HEK293 (cell line): ENCODE results near the gene MLKL.
A peak's percentile ranks its signal among the peaks of the same experiment; 100 is the strongest.

Experiments
- CTCF ChIA-PET: fragments of 350-600 bp; formaldehyde crosslinking; extraction: SDS; loops from one replicate; lab custom pipeline; 2021; ENCODE audit warnings: antibody characterized with exemption; lab: Yijun Ruan, JAX
- POLR2A ChIA-PET: fragments of 300-600 bp; formaldehyde crosslinking; extraction: SDS; loops from one replicate; lab custom pipeline; 2020; ENCODE audit warnings: antibody characterized with exemption, inconsistent platforms; lab: Yijun Ruan, JAX
- H3K27ac ChIP-seq: fragments of 200-500 bp; sonication (Bioruptor generic); 2 replicates; pipeline ENCODE4 v1.5.1; 2014; ENCODE audit warnings: low read depth, low read length, control low read depth, inconsistent platforms; ENCODE audit errors: extremely low read depth
- H3K36me3 ChIP-seq, 2 experiments: fragments of 200-500 bp in 1 of 2; sonication (Bioruptor generic) in 1 of 2; 1 replicate in 1 of 2; 2 replicates in 1 of 2; pipeline ENCODE4 v1.5.1; 2014 to 2017; ENCODE audit warnings: inconsistent platforms in 2 of 2, low read length in 2 of 2; ENCODE audit not compliant: control insufficient read depth in 2 of 2, insufficient read depth in 1 of 2
- H3K4me1 ChIP-seq: fragments of 200-500 bp; sonication (Bioruptor generic); 2 replicates; pipeline ENCODE4 v1.5.1; 2014; ENCODE audit warnings: mild to moderate bottlenecking, low read length, inconsistent platforms; ENCODE audit not compliant: control insufficient read depth, insufficient read depth
- H3K4me3 ChIP-seq: 2 replicates; pipeline ENCODE4 v1.5.1; 2011; ENCODE audit warnings: low read depth, mild to moderate bottlenecking, control low read depth, low read length, moderate library complexity
- H3K9me3 ChIP-seq: fragments of 200-500 bp; sonication (Bioruptor generic); 2 replicates; pipeline ENCODE4 v1.5.1; 2014; ENCODE audit warnings: low read depth, low read length, inconsistent platforms; ENCODE audit not compliant: control insufficient read depth, insufficient read depth
- GLIS1 ChIP-seq: fragments of 450-650 bp; formaldehyde crosslinking; IDR thresholded peaks from 2 replicates; pipeline ENCODE4 v1.5.1; 2016; ENCODE audit warnings: missing biosample characterization, missing genetic modification characterization
- GLIS2 ChIP-seq: fragments of 450-650 bp; formaldehyde crosslinking; IDR thresholded peaks from 2 replicates; pipeline ENCODE4 v1.5.1; 2016; ENCODE audit warnings: missing biosample characterization, missing genetic modification characterization
- KLF1 ChIP-seq: fragments of 450-650 bp; formaldehyde crosslinking; IDR thresholded peaks from 2 replicates; pipeline ENCODE4 v1.5.1; 2016; ENCODE audit warnings: missing biosample characterization, missing genetic modification characterization
- KLF16 ChIP-seq: fragments of 450-650 bp; formaldehyde crosslinking; IDR thresholded peaks from 2 replicates; pipeline ENCODE4 v1.5.1; 2017; ENCODE audit warnings: missing biosample characterization, missing genetic modification characterization
- KLF17 ChIP-seq: fragments of 450-650 bp; formaldehyde crosslinking; IDR thresholded peaks from 2 replicates; pipeline ENCODE4 v1.5.1; 2016; ENCODE audit warnings: missing biosample characterization, missing genetic modification characterization
- PATZ1 ChIP-seq: fragments of 450-650 bp; formaldehyde crosslinking; IDR thresholded peaks from 2 replicates; pipeline ENCODE4 v1.5.1; 2016; ENCODE audit warnings: missing biosample characterization, missing genetic modification characterization
- PRDM1 ChIP-seq: fragments of 450-650 bp; formaldehyde crosslinking; IDR thresholded peaks from 2 replicates; pipeline ENCODE4; 2016; ENCODE audit warnings: missing biosample characterization, missing genetic modification characterization
- PRDM10 ChIP-seq: fragments of 450-650 bp; formaldehyde crosslinking; IDR thresholded peaks from 2 replicates; pipeline ENCODE4 v1.5.1; 2016; ENCODE audit warnings: missing biosample characterization, missing genetic modification characterization
- SP3 ChIP-seq: fragments of 450-650 bp; formaldehyde crosslinking; IDR thresholded peaks from 2 replicates; pipeline ENCODE4 v1.5.1; 2016; ENCODE audit warnings: missing biosample characterization, missing genetic modification characterization
- TSHZ1 ChIP-seq: fragments of 450-650 bp; formaldehyde crosslinking; IDR thresholded peaks from 2 replicates; pipeline ENCODE4 v1.5.1; 2016; ENCODE audit warnings: missing biosample characterization, missing genetic modification characterization, borderline replicate concordance
- ZBTB44 ChIP-seq: fragments of 450-650 bp; IDR thresholded peaks from 2 replicates; pipeline ENCODE4 v1.5.1; 2018; ENCODE audit warnings: missing biosample characterization, mild to moderate bottlenecking, missing genetic modification characterization
- ZIC2 ChIP-seq: fragments of 450-650 bp; formaldehyde crosslinking; IDR thresholded peaks from 2 replicates; pipeline ENCODE4 v1.5.1; 2016; ENCODE audit warnings: missing biosample characterization, missing genetic modification characterization
- ZNF311 ChIP-seq: fragments of 450-650 bp; formaldehyde crosslinking; IDR thresholded peaks from 2 replicates; pipeline ENCODE4 v1.5.1; 2017; ENCODE audit warnings: missing biosample characterization, missing genetic modification characterization, borderline replicate concordance
- ZNF398 ChIP-seq: fragments of 450-650 bp; formaldehyde crosslinking; IDR thresholded peaks from 2 replicates; pipeline ENCODE4 v1.5.1; 2017; ENCODE audit warnings: missing biosample characterization, missing genetic modification characterization
- ZSCAN18 ChIP-seq: fragments of 450-650 bp; formaldehyde crosslinking; IDR thresholded peaks from 2 replicates; pipeline ENCODE4 v1.5.1; 2016; ENCODE audit warnings: missing biosample characterization, missing genetic modification characterization

Gene MLKL

GRCh38 chr16:74738113-74738541, 37.5 kb upstream of the MLKL start:
- Histone ChIP-seq H3K27ac (no peak overlapping the region), H3K4me3 (no peak overlapping the region), H3K9me3 (no peaks in the 10 kb centered on the region), H3K36me3 (no peaks in the 10 kb centered on the region), H3K4me1 (peaks cover 4% of the 10 kb centered on the region)
- TF ChIP-seq TSHZ1 (tag by site-specific recombination) = no peak
- TF ChIP-seq PRDM1 (tag by site-specific recombination) = peak; percentile 68
- TF ChIP-seq ZNF311 (tag by site-specific recombination) = no peak
- peak; percentile 63 for TF ChIP-seq PATZ1
- TF ChIP-seq KLF16 = 0 out of 2 replicates have a peak, but pooled peaks have one; percentile 23
- TF ChIP-seq ZSCAN18 (tag by site-specific recombination) = no peak
- TF ChIP-seq ZBTB44 (tag by site-specific recombination) = no peak
- peak; percentile 37 for TF ChIP-seq ZIC2 (tag by site-specific recombination)
- TF ChIP-seq KLF1 (tag by site-specific recombination) = peak; percentile 96
- TF ChIP-seq GLIS1 = peak; percentile 41; the same call in 1 of the 2 replicates
- TF ChIP-seq KLF17 (tag by site-specific recombination) = peak; percentile 94
- peak; percentile 20; the same call in 1 of the 2 replicates for TF ChIP-seq SP3 (tag by site-specific recombination)
- peak; percentile 45 for TF ChIP-seq GLIS2
- TF ChIP-seq PRDM10 (tag by site-specific recombination) = peak; percentile 61; the same call in 1 of the 2 replicates
- peak; percentile 79 for TF ChIP-seq ZNF398 (tag by site-specific recombination)
- ChIA-PET CTCF (interaction anchor here (1.0 to 1.8 kb wide), 3 partner anchors 12 to 125 kb away, joined by 3 to 7 read pairs (median 4); no protein-coding TSS in a partner anchor), POLR2A (interaction anchor here (0.6 to 0.8 kb wide), 2 partner anchors 37 to 180 kb away, joined by 3 to 4 read pairs; partner anchors contain the start of gene FA2H)
